GM21367 (cell line): ENCODE results near the gene APOE.

Experiments used
- ATAC-seq: cut with Tn5 transposase; IDR thresholded peaks from one replicate; pipeline ENCODE4 v1.9.1; 2021; ENCODE audit not compliant: unreplicated experiment

Gene APOE

GRCh38 chr19:44951179-44952159 lies 45.9 kb downstream of the APOE start:
- no peak for ATAC-seq

DNA sequence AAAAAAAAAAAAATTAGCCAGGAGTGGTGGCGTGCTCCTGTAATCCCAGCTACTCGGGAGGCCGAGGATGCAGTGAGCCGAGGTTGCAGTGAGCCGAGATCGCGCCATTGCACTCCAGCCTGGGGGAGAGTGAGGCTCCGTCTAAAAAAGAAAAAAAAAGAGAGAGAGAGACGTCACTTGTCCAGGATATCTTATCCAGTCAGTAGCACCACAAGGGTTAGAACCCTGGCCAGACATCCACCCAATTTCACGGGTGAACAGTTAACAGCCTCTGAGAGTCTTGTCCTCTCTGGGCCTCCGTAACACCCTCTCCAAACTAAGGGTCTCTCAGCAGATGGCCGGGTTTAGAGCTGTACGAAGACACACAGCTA lies 48.7 kb downstream of the APOE start:
- no peak for ATAC-seq

GRCh38 chr19:44954649-44955504 lies 49.3 kb downstream of the APOE start, which contains the start of gene CLPTM1:
Gene CLPTM1, plus strand, starts transcription at chr19:44955380. Its CDS starts 16 bp downstream, at chr19:44955396.
- ATAC-seq, result peak; percentile 59

- ATAC-seq, result no peak
These were observed 50.2 kb downstream of the APOE start for GRCh38 chr19:44955505-44956439.

GRCh38 chr19:44957526-44957925 lies 51.9 kb downstream of the APOE start:
- ATAC-seq, result no peak

DNA sequence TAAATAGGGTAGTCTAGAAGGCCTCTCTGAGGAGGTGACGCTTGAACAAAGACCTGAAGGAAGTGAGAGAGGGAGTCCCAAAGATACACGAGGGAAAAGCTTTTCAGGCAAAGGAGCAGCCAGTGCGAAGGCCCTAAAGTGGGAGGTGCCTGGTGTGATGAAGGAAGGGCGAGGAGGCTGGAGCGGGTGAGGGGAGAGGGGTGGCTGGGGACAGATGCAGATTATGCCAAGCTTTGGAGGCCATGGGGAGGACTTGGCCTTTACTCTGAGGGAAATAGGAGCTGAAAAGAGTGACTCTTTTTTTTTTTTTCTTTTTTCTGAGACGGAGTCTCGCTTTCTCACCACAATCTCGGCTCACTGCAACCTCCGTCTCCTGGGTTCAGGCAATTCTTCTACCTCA lies 52.5 kb downstream of the APOE start:
- ATAC-seq, result no peak
